Caco-2 (cell line): ENCODE results near the gene OOEP. TPM values are rescaled to one million over a fixed set of nuclear protein-coding genes. Genes with fewer than 3 reads are reported as not detected.
"Not testable (repeated sequence)": the region's sequence is repeated elsewhere in the genome, so short reads cannot be mapped to it uniquely, and the experiment has no call there.

Experiments
- BruUV-seq: library from RNA; stranded (reverse); fragments of 400-500 nt; replicated peaks from 2 replicates; lab custom pipeline; 2021; lab: Mats Ljungman, UMichigan
- CTCF ChIA-PET: fragments of 300-600 bp; sonication (Branson Sonifier 250); formaldehyde crosslinking; loops from one replicate; lab custom pipeline; 2022; ENCODE audit warnings: antibody characterized with exemption; lab: Charles Lee
- POLR2A ChIA-PET: fragments of 300-600 bp; sonication (Branson Sonifier 250); formaldehyde crosslinking; loops from one replicate; lab custom pipeline; 2022; ENCODE audit warnings: antibody characterized with exemption; lab: Charles Lee
- DNase-seq, 2 experiments: peaks; one replicate each; pipeline versions ENCODE4 v3.0.0 to v3.0.0-alpha.2; 2020 to 2022
- H3K27me3 ChIP-seq: replicated peaks from 2 replicates; pipeline ENCODE4 v1.6.0; 2011; ENCODE audit warnings: low read length; ENCODE audit not compliant: control insufficient read depth, insufficient read depth
- H3K36me3 ChIP-seq: 2 replicates; pipeline ENCODE4 v1.5.1; 2011; ENCODE audit warnings: low read length; ENCODE audit not compliant: control insufficient read depth, insufficient read depth
- H3K4me1 ChIP-seq: fragments of 250-450 bp; sonication (Bioruptor Pico); 2 replicates; pipeline ENCODE4 v1.5.1; 2020; ENCODE audit warnings: mild to moderate bottlenecking
- H3K4me3 ChIP-seq: 2 replicates; pipeline ENCODE4 v1.5.1; 2011; ENCODE audit warnings: low read depth, mild to moderate bottlenecking, control low read depth, low read length
- H3K9me3 ChIP-seq: fragments of 250-450 bp; sonication (Bioruptor Pico); 2 replicates; pipeline ENCODE4 v1.5.1; 2020; ENCODE audit warnings: mild to moderate bottlenecking, moderate library complexity
- H3K27ac Mint-ChIP-seq: one replicate; pipeline ENCODE4 v1.8.0; 2022; ENCODE audit warnings: mixed read lengths; ENCODE audit not compliant: unreplicated experiment
- H3K27me3 Mint-ChIP-seq: one replicate; pipeline ENCODE4 v1.8.0; 2022; ENCODE audit warnings: mixed read lengths; ENCODE audit not compliant: insufficient read depth, unreplicated experiment
- H3K36me3 Mint-ChIP-seq: one replicate; pipeline ENCODE4 v1.8.0; 2022; ENCODE audit warnings: mild to moderate bottlenecking, mixed read lengths; ENCODE audit not compliant: insufficient read depth, unreplicated experiment
- H3K4me1 Mint-ChIP-seq: one replicate; pipeline ENCODE4 v1.8.0; 2022; ENCODE audit warnings: low read depth, mixed read lengths; ENCODE audit not compliant: unreplicated experiment
- H3K4me3 Mint-ChIP-seq: one replicate; pipeline ENCODE4 v1.8.0; 2022; ENCODE audit warnings: mild to moderate bottlenecking, moderate library complexity, mixed read lengths; ENCODE audit not compliant: unreplicated experiment
- H3K9me3 Mint-ChIP-seq: one replicate; pipeline ENCODE4 v1.8.0; 2022; ENCODE audit warnings: mixed read lengths; ENCODE audit not compliant: unreplicated experiment
- CTCF ChIP-seq, 2 experiments: fragments of 200-600 bp in 1 of 2; IDR thresholded peaks; 1 replicate in 1 of 2; 2 replicates in 1 of 2; pipeline versions ENCODE4 v1.5.1 to v1.8.0; 2011 to 2022; ENCODE audit warnings: antibody characterized with exemption in 1 of 2, control low read depth in 1 of 2, inconsistent platforms in 1 of 2, low read depth in 1 of 2, low read length in 1 of 2, mild to moderate bottlenecking in 1 of 2, moderate library complexity in 1 of 2; ENCODE audit not compliant: insufficient read depth in 1 of 2, severe bottlenecking in 1 of 2, unreplicated experiment in 1 of 2
- intact Hi-C: fragments of 100-400 bp; cut with micrococcal nuclease; formaldehyde crosslinking; loops from one replicate; pipeline ENCODE4 v1.10.0; 2022; ENCODE audit not compliant: unreplicated experiment
- total RNA-seq: library from RNA; stranded (reverse); gene quantifications from 2 replicates; pipeline ENCODE4 v1.2.3, GENCODE V29; 2022

The OOEP gene
- total RNA-seq, 1 experiment from 2014 or later: not detected

GRCh38 chr6:73394577-73395354 lies 25.1 kb upstream of the OOEP start, which contains the start of gene DDX43:
Gene DDX43, plus strand, starts transcription at chr6:73394828. Its CDS starts 78 bp downstream, at chr6:73394906.
- Histone ChIP-seq H3K36me3 (no peaks in the 10 kb centered on the region), H3K4me3 (no peak within 1 kb of the TSS), H3K9me3 (no peaks in the 10 kb centered on the region), H3K4me1 (no peaks in the 10 kb centered on the region), H3K27me3 (no peaks in the 10 kb centered on the region)
- CTCF ChIA-PET: no interaction called here
- no peaks in the 10 kb centered on the region for H3K9me3 Mint-ChIP-seq
- no peak for DNase-seq
- H3K4me3 Mint-ChIP-seq: no peak within 1 kb of the TSS
- H3K36me3 Mint-ChIP-seq: no peaks in the 10 kb centered on the region
- intact Hi-C loops: no loop called here
- H3K27ac Mint-ChIP-seq: no peak within 1 kb of the TSS
- POLR2A ChIA-PET: no interaction called here
- H3K27me3 Mint-ChIP-seq: no peaks in the 10 kb centered on the region
- no peak for TF ChIP-seq CTCF (IDR thresholded peaks at IDR 0.05; ENCODE audit: insufficient read depth in 1 of 2, low read depth in 1 of 2, low read length in 1 of 2, severe bottlenecking in 1 of 2, unreplicated experiment in 1 of 2)
- no TSS peak for BruUV-seq
- H3K4me1 Mint-ChIP-seq: peaks cover 7% of the 10 kb centered on the region

- Histone ChIP-seq H3K4me3 (no peak overlapping the region), H3K27me3 (no peaks in the 10 kb centered on the region), H3K4me1 (no peaks in the 10 kb centered on the region), H3K9me3 (no peaks in the 10 kb centered on the region), H3K36me3 (no peaks in the 10 kb centered on the region)
- Mint-ChIP-seq H3K27me3 (no peaks in the 10 kb centered on the region), H3K4me3 (no peak overlapping the region), H3K36me3 (no peaks in the 10 kb centered on the region), H3K9me3 (no peaks in the 10 kb centered on the region), H3K4me1 (no peaks in the 10 kb centered on the region), H3K27ac (no peak overlapping the region)
- CTCF ChIA-PET: interaction anchor here (0.9 kb wide), 1 partner anchor 108 kb away, joined by 4 read pairs; no protein-coding TSS in a partner anchor
- BruUV-seq: no TSS peak
- intact Hi-C loops: no loop called here
- DNase-seq: no peak
- POLR2A ChIA-PET: no interaction called here
- no peak for TF ChIP-seq CTCF (IDR thresholded peaks at IDR 0.05; ENCODE audit: insufficient read depth in 1 of 2, low read depth in 1 of 2, low read length in 1 of 2, severe bottlenecking in 1 of 2, unreplicated experiment in 1 of 2)
Observed at GRCh38 chr6:73393278-73393677, 23.6 kb upstream of the OOEP start.

- H3K4me3 ChIP-seq, H3K4me1 ChIP-seq, H3K27me3 ChIP-seq, DNase-seq, H3K9me3 Mint-ChIP-seq, H3K27me3 Mint-ChIP-seq, H3K4me1 Mint-ChIP-seq, intact Hi-C loops, POLR2A ChIA-PET, H3K27ac Mint-ChIP-seq, H3K36me3 ChIP-seq, BruUV-seq, CTCF ChIA-PET, H3K36me3 Mint-ChIP-seq, H3K9me3 ChIP-seq, H3K4me3 Mint-ChIP-seq: not testable (repeated sequence)
Observed at GRCh38 chr6:73392188-73392587, 22.5 kb upstream of the OOEP start.
